ENCODE data around the gene RNU7-1. TPM values are rescaled to one million over a fixed set of nuclear protein-coding genes. Genes with fewer than 3 reads are reported as not detected.

RNU7-1 gene
- total and polyA plus RNA-seq, 2 experiments from 2014 or later = not detected

DNA sequence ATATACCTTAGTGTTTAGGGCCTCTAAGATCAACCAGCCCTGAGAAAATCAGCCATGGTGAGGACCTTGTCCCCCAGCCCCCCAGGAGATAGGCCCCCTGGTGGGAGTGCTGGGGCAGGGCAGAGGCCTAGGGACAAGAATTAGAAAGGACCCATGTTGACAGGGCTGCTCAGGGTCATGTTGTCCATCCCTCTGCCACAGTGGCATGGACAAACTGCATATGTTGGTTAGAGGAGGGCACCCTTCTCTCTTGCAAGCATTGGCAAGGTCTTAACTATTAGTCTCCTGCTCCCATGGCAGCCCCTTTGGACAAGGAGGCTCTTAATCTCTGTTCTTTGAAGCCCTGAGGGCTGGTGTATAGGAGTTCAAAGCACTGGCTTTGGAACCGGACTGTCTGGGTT lies 6.8 kb downstream of the RNU7-1 start:
- no peak for DNase-seq (ENCODE audit: low spot score)
- no peak overlapping the region for H3K4me2 ChIP-seq
- H3K27ac ChIP-seq = no peak overlapping the region
- TF ChIP-seq CTCF (IDR thresholded peaks at IDR 0.05; ENCODE audit: poor library complexity) = no peak
- no peak for TF ChIP-seq EZH2 (IDR thresholded peaks at IDR 0.05; ENCODE audit: borderline replicate concordance)
- no peak for TF ChIP-seq EZH2phosphoT487 (IDR thresholded peaks at IDR 0.05; ENCODE audit: low read depth, severe bottlenecking, unreplicated experiment)
- no peak overlapping the region for H3K4me3 ChIP-seq
- H3K4me1 ChIP-seq (ENCODE audit: insufficient read depth) = peaks cover 10% of the 10 kb centered on the region
- peaks cover 13% of the 10 kb centered on the region for H3K79me2 ChIP-seq
- no peak overlapping the region for H2AFZ ChIP-seq
- H3K9me3 ChIP-seq (ENCODE audit: low read depth) = no peaks in the 10 kb centered on the region
- no peaks in the 10 kb centered on the region for H3K36me3 ChIP-seq (replicated peaks; ENCODE audit: insufficient read depth, low read depth)
- H3K27me3 ChIP-seq = no peaks in the 10 kb centered on the region
- H4K20me1 ChIP-seq (ENCODE audit: insufficient read depth, poor library complexity, severe bottlenecking) = no peaks in the 10 kb centered on the region
- no peaks in the 10 kb centered on the region for H3K9me2 ChIP-seq (replicated peaks; ENCODE audit: insufficient read depth)
- WGBS (ENCODE audit: low lambda C conversion rate, missing lambda C conversion rate) = 87% methylated on average over 1 of the region's 1 CpG

DNA sequence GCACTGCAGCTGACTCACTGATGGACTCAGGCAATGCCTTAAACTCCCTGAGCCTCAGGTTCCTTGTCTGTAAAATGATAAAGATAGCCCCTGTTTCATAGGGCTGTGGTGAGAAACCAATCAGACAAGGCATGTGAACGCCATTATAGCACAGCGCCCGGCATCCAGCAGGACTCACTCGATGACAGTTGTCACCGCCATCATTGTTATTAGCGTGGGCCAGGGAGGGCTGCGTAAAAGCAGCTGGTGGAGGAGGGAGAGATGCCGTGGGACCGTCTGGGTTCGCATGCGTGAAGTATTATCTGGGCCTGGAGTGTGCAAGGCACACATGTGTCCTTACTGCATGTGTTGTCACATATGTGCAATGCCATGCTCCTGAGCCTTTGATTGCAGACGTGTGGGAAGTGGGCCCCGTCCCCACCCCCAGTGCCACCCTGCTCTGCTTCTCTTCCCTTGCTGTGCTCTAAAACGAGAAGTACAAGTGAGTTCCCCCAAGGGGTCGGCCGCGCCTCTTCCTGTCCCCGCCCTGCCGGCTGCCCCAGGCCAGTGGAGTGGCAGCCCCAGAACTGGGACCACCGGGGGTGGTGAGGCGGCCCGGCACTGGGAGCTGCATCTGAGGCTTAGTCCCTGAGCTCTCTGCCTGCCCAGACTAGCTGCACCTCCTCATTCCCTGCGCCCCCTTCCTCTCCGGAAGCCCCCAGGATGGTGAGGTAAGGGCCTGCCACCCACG lies 7.4 kb downstream of the RNU7-1 start, which contains the start of gene PTPN6:
PTPN6 (plus strand) TSS at position 546 of the 730 bp plus-strand sequence; CDS start at position 703, 157 bp downstream.
- peaks cover 10% of the 10 kb centered on the region for H3K79me2 ChIP-seq
- no peaks in the 10 kb centered on the region for H3K27me3 ChIP-seq
- no peak for DNase-seq (ENCODE audit: low spot score)
- H3K27ac ChIP-seq = no peak within 1 kb of the TSS
- H4K20me1 ChIP-seq (ENCODE audit: insufficient read depth, poor library complexity, severe bottlenecking) = no peaks in the 10 kb centered on the region
- WGBS (ENCODE audit: low lambda C conversion rate, missing lambda C conversion rate) = 88% methylated on average over 24 of the region's 25 CpGs
- TF ChIP-seq EZH2phosphoT487 (IDR thresholded peaks at IDR 0.05; ENCODE audit: low read depth, severe bottlenecking, unreplicated experiment) = no peak
- no peak for TF ChIP-seq EZH2 (IDR thresholded peaks at IDR 0.05; ENCODE audit: borderline replicate concordance)
- TF ChIP-seq CTCF (IDR thresholded peaks at IDR 0.05; ENCODE audit: poor library complexity) = no peak
- no peak within 1 kb of the TSS for H3K4me3 ChIP-seq
- no peak within 1 kb of the TSS for H2AFZ ChIP-seq
- no peaks in the 10 kb centered on the region for H3K9me2 ChIP-seq (replicated peaks; ENCODE audit: insufficient read depth)
- no peaks in the 10 kb centered on the region for H3K9me3 ChIP-seq (ENCODE audit: low read depth)
- no peaks in the 10 kb centered on the region for H3K36me3 ChIP-seq (replicated peaks; ENCODE audit: insufficient read depth, low read depth)
- peaks cover 4% of the 10 kb centered on the region for H3K4me1 ChIP-seq (ENCODE audit: insufficient read depth)
- H3K4me2 ChIP-seq = no peak within 1 kb of the TSS

DNA sequence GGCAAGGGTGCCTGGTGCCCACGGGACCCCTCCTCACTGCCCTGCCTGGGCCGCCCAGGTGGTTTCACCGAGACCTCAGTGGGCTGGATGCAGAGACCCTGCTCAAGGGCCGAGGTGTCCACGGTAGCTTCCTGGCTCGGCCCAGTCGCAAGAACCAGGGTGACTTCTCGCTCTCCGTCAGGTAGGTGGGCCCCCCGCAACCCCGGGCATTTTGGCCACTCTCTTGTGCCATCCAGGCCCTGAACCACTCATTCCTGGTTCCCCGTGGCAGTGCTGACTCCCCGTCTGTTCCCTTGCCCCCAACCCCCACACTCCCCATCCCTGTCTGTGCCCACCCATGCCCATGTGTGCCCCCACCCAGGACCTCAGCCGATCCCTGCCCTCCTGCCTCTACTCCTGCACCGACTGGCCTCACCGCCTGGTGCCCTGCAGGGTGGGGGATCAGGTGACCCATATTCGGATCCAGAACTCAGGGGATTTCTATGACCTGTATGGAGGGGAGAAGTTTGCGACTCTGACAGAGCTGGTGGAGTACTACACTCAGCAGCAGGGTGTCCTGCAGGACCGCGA lies 8.0 kb downstream of the RNU7-1 start:
- no peak overlapping the region for H3K4me2 ChIP-seq
- H3K4me3 ChIP-seq = no peak overlapping the region
- DNase-seq (ENCODE audit: low spot score) = no peak
- H3K79me2 ChIP-seq = peaks cover 10% of the 10 kb centered on the region
- peaks cover 3% of the 10 kb centered on the region for H3K4me1 ChIP-seq (ENCODE audit: insufficient read depth)
- no peaks in the 10 kb centered on the region for H4K20me1 ChIP-seq (ENCODE audit: insufficient read depth, poor library complexity, severe bottlenecking)
- TF ChIP-seq EZH2phosphoT487 (IDR thresholded peaks at IDR 0.05; ENCODE audit: low read depth, severe bottlenecking, unreplicated experiment) = no peak
- no peak for TF ChIP-seq EZH2 (IDR thresholded peaks at IDR 0.05; ENCODE audit: borderline replicate concordance)
- TF ChIP-seq CTCF (IDR thresholded peaks at IDR 0.05; ENCODE audit: poor library complexity) = no peak
- H2AFZ ChIP-seq = no peak overlapping the region
- H3K36me3 ChIP-seq (replicated peaks; ENCODE audit: insufficient read depth, low read depth) = no peaks in the 10 kb centered on the region
- no peaks in the 10 kb centered on the region for H3K27me3 ChIP-seq
- no peak overlapping the region for H3K27ac ChIP-seq
- H3K9me3 ChIP-seq (ENCODE audit: low read depth) = no peaks in the 10 kb centered on the region
- WGBS (ENCODE audit: low lambda C conversion rate, missing lambda C conversion rate) = 93% methylated on average over 14 of the region's 20 CpGs
- H3K9me2 ChIP-seq (replicated peaks; ENCODE audit: insufficient read depth) = no peaks in the 10 kb centered on the region

Measured in hepatocyte (in vitro differentiated cells).